ENCODE measurements around the gene ZNF581. TPM values are rescaled to one million over a fixed set of nuclear protein-coding genes. Genes with fewer than 3 reads are reported as not detected.
A peak's percentile ranks its signal among the peaks of the same experiment; 100 is the strongest.

The ZNF581 gene
- total RNA-seq, 3 donors from 2014 or later (not counting 1 experiment from before 2014, with no cell fraction given) = 15.4 to 21.9 (median 19.0) TPM

DNA sequence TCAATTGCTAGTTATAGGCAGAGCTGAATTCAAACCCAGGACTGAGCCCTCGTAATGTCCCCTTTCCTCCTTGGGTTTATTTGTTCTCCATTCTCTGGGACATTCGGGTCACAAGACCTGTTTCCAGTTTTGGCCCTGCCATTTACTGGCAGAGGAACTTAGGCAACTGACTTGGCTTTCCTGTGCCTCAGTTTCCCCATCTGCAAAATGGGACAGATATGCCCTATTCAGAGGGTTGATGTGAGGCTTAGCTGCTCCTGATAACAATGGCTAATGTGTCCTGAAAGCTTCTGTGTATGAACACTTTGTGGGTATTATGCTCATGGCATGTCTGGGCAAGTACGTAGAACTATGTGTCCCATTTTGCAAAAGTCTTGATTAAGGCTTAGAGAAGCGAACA is 42.4 kb upstream of the ZNF581 start:
- Histone ChIP-seq H3K4me3 (ENCODE audit: low read length) (peak overlapping the region; percentile 48), H3K9me3 (ENCODE audit: control insufficient read depth, insufficient read depth, low read length) (no peaks in the 10 kb centered on the region), H3K4me1 (ENCODE audit: control insufficient read depth, insufficient read depth, low read length) (peaks cover 34% of the 10 kb centered on the region), H3K36me3 (ENCODE audit: control insufficient read depth, insufficient read depth, low read length) (peaks cover 4% of the 10 kb centered on the region), H3K27ac (ENCODE audit: low read length) (peak overlapping the region; percentile 57), H3K27me3 (ENCODE audit: control insufficient read depth, insufficient read depth, low read length) (no peaks in the 10 kb centered on the region)
- H3K4me1 Mint-ChIP-seq = peaks cover 34 to 50% of the 10 kb centered on the region in 2 donors
- intact Hi-C loops (cut with micrococcal nuclease) = no loop called here
- peak overlapping the region; percentile 86 to 99 for H3K27ac Mint-ChIP-seq
- WGBS (ENCODE audit: insufficient coverage) = 82% methylated on average over 4 of the region's 4 CpGs
- no peaks in the 10 kb centered on the region for H3K9me3 Mint-ChIP-seq
- DNase-seq (no peak), ATAC-seq (no peak)
- no peak for TF ChIP-seq CTCF (IDR thresholded peaks at IDR 0.05)
- H3K4me3 Mint-ChIP-seq = peak overlapping the region; percentile 96
- H3K36me3 Mint-ChIP-seq = no peaks in the 10 kb centered on the region
- no peaks in the 10 kb centered on the region for H3K27me3 Mint-ChIP-seq (ENCODE audit: low read depth in 2 of 2)

- H3K4me1 Mint-ChIP-seq = peaks cover 46 to 63% of the 10 kb centered on the region in 2 donors
- H3K27me3 ChIP-seq (ENCODE audit: control insufficient read depth, insufficient read depth, low read length) = no peaks in the 10 kb centered on the region
- H3K4me1 ChIP-seq (ENCODE audit: control insufficient read depth, insufficient read depth, low read length) = peaks cover 43% of the 10 kb centered on the region
- H3K27me3 Mint-ChIP-seq (ENCODE audit: low read depth in 2 of 2) = no peaks in the 10 kb centered on the region
- H3K36me3 Mint-ChIP-seq = no peaks in the 10 kb centered on the region
- DNase-seq (no peak), ATAC-seq (no peak)
- TF ChIP-seq CTCF (IDR thresholded peaks at IDR 0.05) = no peak
- intact Hi-C loops (cut with micrococcal nuclease) = no loop called here
- H3K27ac Mint-ChIP-seq = peak overlapping the region in 1 of 2 donors; percentile 99
- H3K4me3 Mint-ChIP-seq = peak overlapping the region; percentile 47
- H3K9me3 Mint-ChIP-seq = no peaks in the 10 kb centered on the region
- no peak overlapping the region for H3K27ac ChIP-seq (ENCODE audit: low read length)
- no peak overlapping the region for H3K4me3 ChIP-seq (ENCODE audit: low read length)
- WGBS (ENCODE audit: insufficient coverage) = 97% methylated on average over 60 of the region's 60 CpGs
- H3K9me3 ChIP-seq (ENCODE audit: control insufficient read depth, insufficient read depth, low read length) = no peaks in the 10 kb centered on the region
- no peaks in the 10 kb centered on the region for H3K36me3 ChIP-seq (ENCODE audit: control insufficient read depth, insufficient read depth, low read length)
Observed at GRCh38 chr19:55602104-55603001, 41.1 kb upstream of the ZNF581 start.

- peaks cover 53 to 68% of the 10 kb centered on the region in 2 donors for H3K4me1 Mint-ChIP-seq
- intact Hi-C loops (cut with micrococcal nuclease) = no loop called here
- Histone ChIP-seq H3K4me1 (ENCODE audit: control insufficient read depth, insufficient read depth, low read length) (peaks cover 43% of the 10 kb centered on the region), H3K36me3 (ENCODE audit: control insufficient read depth, insufficient read depth, low read length) (no peaks in the 10 kb centered on the region), H3K9me3 (ENCODE audit: control insufficient read depth, insufficient read depth, low read length) (no peaks in the 10 kb centered on the region), H3K27ac (ENCODE audit: low read length) (no peak overlapping the region), H3K27me3 (ENCODE audit: control insufficient read depth, insufficient read depth, low read length) (no peaks in the 10 kb centered on the region), H3K4me3 (ENCODE audit: low read length) (no peak overlapping the region)
- H3K4me3 Mint-ChIP-seq = peak overlapping the region; percentile 71
- ATAC-seq (no peak), DNase-seq (no peak)
- H3K36me3 Mint-ChIP-seq = no peaks in the 10 kb centered on the region
- no peaks in the 10 kb centered on the region for H3K27me3 Mint-ChIP-seq (ENCODE audit: low read depth in 2 of 2)
- peak overlapping the region; percentile 29 to 95 for H3K27ac Mint-ChIP-seq
- H3K9me3 Mint-ChIP-seq = no peaks in the 10 kb centered on the region
- WGBS (ENCODE audit: insufficient coverage) = 96% methylated on average over 21 of the region's 21 CpGs
- no peak for TF ChIP-seq CTCF (IDR thresholded peaks at IDR 0.05)
Observed at GRCh38 chr19:55603115-55603514, 40.3 kb upstream of the ZNF581 start.

Data from natural killer cell (primary cell).